B cell (primary cell): Measurements from ENCODE around the gene CAMTA2. TPM values are rescaled to one million over a fixed set of nuclear protein-coding genes. Genes with fewer than 3 reads are reported as not detected.

Source experiments
- ATAC-seq: fragments of 200-7000 bp; cut with Tn5 transposase; one replicate; pipeline ENCODE4 v1.10.0; 2021; ENCODE audit warnings: low read depth, mild to moderate bottlenecking, moderate number of reproducible peaks, moderate library complexity
- CTCF ChIA-PET: fragments of 350-600 bp; sonication (Branson Sonifier 250); formaldehyde crosslinking; loops from one replicate; lab custom pipeline; 2021; ENCODE audit warnings: antibody characterized with exemption, inconsistent platforms; lab: Charles Lee
- POLR2A ChIA-PET: fragments of 350-600 bp; sonication (Branson Sonifier 250); formaldehyde crosslinking; loops from one replicate; lab custom pipeline; 2021; ENCODE audit warnings: antibody characterized with exemption; lab: Charles Lee
- DNase-seq: peaks from one replicate; pipeline ENCODE4 v3.0.0; 2013
- H2AFZ ChIP-seq: 2 replicates; pipeline ENCODE4 v1.6.1; 2012; ENCODE audit warnings: mild to moderate bottlenecking, low read depth, low read length; ENCODE audit not compliant: insufficient read depth, poor library complexity, severe bottlenecking
- H3K27ac ChIP-seq, 2 donors: 1 replicate in 1 of 2; 2 replicates in 1 of 2; pipeline ENCODE4 v1.5.1; 2012 to 2013; ENCODE audit warnings: low read length in 2 of 2, mild to moderate bottlenecking in 2 of 2, moderate library complexity in 1 of 2
- H3K27me3 ChIP-seq, 4 experiments: fragments of 200-600 bp in 1 of 4; sonication (generic) in 1 of 4; replicated peaks in 1 of 4; 1 replicate in 2 of 4; 2 replicates in 2 of 4; pipeline versions ENCODE4 v1.6.1 to v1.7.0; 2013 to 2016; ENCODE audit warnings: low read length in 3 of 4, mild to moderate bottlenecking in 2 of 4, mixed read lengths in 1 of 4, moderate library complexity in 1 of 4; ENCODE audit not compliant: insufficient read depth in 4 of 4, control insufficient read depth in 3 of 4; ENCODE audit errors: control extremely low read depth in 1 of 4
- H3K36me3 ChIP-seq, 2 experiments: replicated peaks in 1 of 2; 1 replicate in 1 of 2; 2 replicates in 1 of 2; pipeline versions ENCODE4 v1.6.1 to v1.7.1; 2013; ENCODE audit warnings: low read length in 1 of 2; ENCODE audit not compliant: insufficient read depth in 2 of 2, control insufficient read depth in 1 of 2; ENCODE audit errors: control extremely low read depth in 1 of 2, extremely low read depth in 1 of 2
- H3K4me1 ChIP-seq, 2 donors: fragments of 200-600 bp in 1 of 2; sonication (generic) in 1 of 2; 1 replicate in 1 of 2; 2 replicates in 1 of 2; pipeline versions ENCODE4 v1.5.1 to v1.6.1; 2013 to 2017; ENCODE audit warnings: low read length in 2 of 2; ENCODE audit not compliant: control insufficient read depth in 2 of 2, insufficient read depth in 2 of 2
- H3K4me2 ChIP-seq: replicated peaks from 2 replicates; pipeline ENCODE3; 2012; ENCODE audit warnings: mild to moderate bottlenecking, low read depth, low read length; ENCODE audit not compliant: poor library complexity, severe bottlenecking
- H3K4me3 ChIP-seq, 5 experiments: fragments of 200-600 bp in 1 of 5; sonication (generic) in 1 of 5; 1 replicate in 3 of 5; 2 replicates in 2 of 5; pipeline versions ENCODE4 v1.5.1 to v1.7.0; 2011 to 2016; ENCODE audit warnings: low read length in 4 of 5, mild to moderate bottlenecking in 4 of 5, low read depth in 2 of 5, control low read depth in 1 of 5, moderate library complexity in 1 of 5; ENCODE audit not compliant: insufficient read depth in 1 of 5; ENCODE audit errors: control extremely low read depth in 1 of 5, extremely low read depth in 1 of 5
- H3K79me2 ChIP-seq: fragments of 200-600 bp; sonication (generic); one replicate; pipeline ENCODE4 v1.6.0; 2016; ENCODE audit warnings: low read length; ENCODE audit not compliant: control insufficient read depth, insufficient read depth
- H3K9ac ChIP-seq: fragments of 200-600 bp; sonication (generic); 2 replicates; pipeline ENCODE4 v1.6.1; 2017; ENCODE audit warnings: mild to moderate bottlenecking, low read length, moderate library complexity
- H3K9me3 ChIP-seq, 3 donors: one replicate each; pipeline versions ENCODE4 v1.6.1 to v1.7.1; 2013; ENCODE audit warnings: low read length in 2 of 3; ENCODE audit not compliant: control insufficient read depth in 2 of 3, insufficient read depth in 1 of 3; ENCODE audit errors: control extremely low read depth in 1 of 3
- H4K20me1 ChIP-seq: 2 replicates; pipeline ENCODE4 v1.6.0; 2012; ENCODE audit warnings: mild to moderate bottlenecking, low read length; ENCODE audit not compliant: insufficient read depth, control insufficient read depth, poor library complexity, severe bottlenecking
- H3K27ac Mint-ChIP-seq: one replicate; pipeline ENCODE4 v1.8.0; 2021; ENCODE audit warnings: mixed read lengths
- H3K27me3 Mint-ChIP-seq: one replicate; pipeline ENCODE4 v1.8.0; 2021; ENCODE audit warnings: mixed read lengths
- H3K4me1 Mint-ChIP-seq: one replicate; pipeline ENCODE4 v1.8.0; 2021; ENCODE audit warnings: mixed read lengths
- H3K4me3 Mint-ChIP-seq: one replicate; pipeline ENCODE4 v1.8.0; 2021; ENCODE audit warnings: mixed read lengths
- H3K9me3 Mint-ChIP-seq: one replicate; pipeline ENCODE4 v1.8.0; 2022; ENCODE audit warnings: mixed read lengths; ENCODE audit not compliant: insufficient read depth
- EZH2 ChIP-seq: IDR thresholded peaks from 2 replicates; pipeline ENCODE4 v1.6.1; 2012; ENCODE audit warnings: borderline replicate concordance, low read depth, mild to moderate bottlenecking, moderate library complexity, low read length; ENCODE audit not compliant: insufficient read depth, poor library complexity, severe bottlenecking
- WGBS: methylation state at CpG from one replicate; pipeline ENCODE4 v1.1.5; 2013; ENCODE audit warnings: missing lambda C conversion rate; ENCODE audit not compliant: insufficient coverage; 5-methylcytosine and 5-hydroxymethylcytosine counted together
- intact Hi-C: fragments of 100-400 bp; cut with micrococcal nuclease; formaldehyde crosslinking; loops from one replicate; pipeline ENCODE4 v1.10.0; 2022
- polyA plus RNA-seq: library from polyadenylated mRNA; depleted of rRNA; stranded (reverse); fragments of >200 nt; gene quantifications from 2 replicates; pipeline ENCODE4 v1.2.3, GENCODE V29; 2012
- total RNA-seq, 2 donors: library from RNA; stranded (reverse); fragments of 120-200 nt in 1 of 2; gene quantifications; 1 replicate in 1 of 2; 2 replicates in 1 of 2; pipeline versions ENCODE4 v1.2.3 to v1.2.4, GENCODE V29; 2013 to 2022
- TF ChIP-seq, protein P1 (sequence below): fragments of 200-600 bp; IDR thresholded peaks from one replicate; pipeline ENCODE4 v1.8.0; 2022; ENCODE audit warnings: antibody characterized with exemption, mild to moderate bottlenecking

CAMTA2 gene
- total and polyA plus RNA-seq, 2 donors (not counting 1 experiment from before 2014, with no cell fraction given), result 48.3 to 57.9 TPM

GRCh38 chr17:4971826-4972225 is 15.6 kb downstream of the CAMTA2 start:
- ChIA-PET POLR2A (no interaction called here), CTCF (interaction anchor here (0.9 to 1.4 kb wide), 4 partner anchors 13 to 90 kb away, joined by 3 to 4 read pairs (median 4); partner anchors contain the start of gene C17orf107)
- Mint-ChIP-seq H3K27ac (no peak overlapping the region), H3K4me1 (peaks cover 2% of the 10 kb centered on the region), H3K4me3 (no peak overlapping the region), H3K27me3 (no peaks in the 10 kb centered on the region), H3K9me3 (no peaks in the 10 kb centered on the region)
- no peak overlapping the region for H2AFZ ChIP-seq
- intact Hi-C loops, result no loop called here
- no peaks in the 10 kb centered on the region for H3K9me3 ChIP-seq
- DNase-seq (no peak), ATAC-seq (no peak)
- TF ChIP-seq, protein P1, sequence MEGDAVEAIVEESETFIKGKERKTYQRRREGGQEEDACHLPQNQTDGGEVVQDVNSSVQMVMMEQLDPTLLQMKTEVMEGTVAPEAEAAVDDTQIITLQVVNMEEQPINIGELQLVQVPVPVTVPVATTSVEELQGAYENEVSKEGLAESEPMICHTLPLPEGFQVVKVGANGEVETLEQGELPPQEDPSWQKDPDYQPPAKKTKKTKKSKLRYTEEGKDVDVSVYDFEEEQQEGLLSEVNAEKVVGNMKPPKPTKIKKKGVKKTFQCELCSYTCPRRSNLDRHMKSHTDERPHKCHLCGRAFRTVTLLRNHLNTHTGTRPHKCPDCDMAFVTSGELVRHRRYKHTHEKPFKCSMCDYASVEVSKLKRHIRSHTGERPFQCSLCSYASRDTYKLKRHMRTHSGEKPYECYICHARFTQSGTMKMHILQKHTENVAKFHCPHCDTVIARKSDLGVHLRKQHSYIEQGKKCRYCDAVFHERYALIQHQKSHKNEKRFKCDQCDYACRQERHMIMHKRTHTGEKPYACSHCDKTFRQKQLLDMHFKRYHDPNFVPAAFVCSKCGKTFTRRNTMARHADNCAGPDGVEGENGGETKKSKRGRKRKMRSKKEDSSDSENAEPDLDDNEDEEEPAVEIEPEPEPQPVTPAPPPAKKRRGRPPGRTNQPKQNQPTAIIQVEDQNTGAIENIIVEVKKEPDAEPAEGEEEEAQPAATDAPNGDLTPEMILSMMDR, result no peak
- no peak for TF ChIP-seq EZH2
- H3K27ac ChIP-seq, result no peak overlapping the region
- H3K4me2 ChIP-seq, result no peak overlapping the region
- no peak overlapping the region for H3K9ac ChIP-seq
- peaks cover 9 to 13% of the 10 kb centered on the region in 2 donors for H3K4me1 ChIP-seq
- no peak overlapping the region for H3K4me3 ChIP-seq
- H3K36me3 ChIP-seq, result peaks cover 0 to 43% of the 10 kb centered on the region in 2 experiments
- no peaks in the 10 kb centered on the region for H4K20me1 ChIP-seq
- H3K27me3 ChIP-seq, result no peaks in the 10 kb centered on the region
- WGBS, result 98% methylated on average over 5 of the region's 6 CpGs
- H3K79me2 ChIP-seq, result peaks cover 12% of the 10 kb centered on the region

GRCh38 chr17:4970273-4970672 is 17.2 kb downstream of the CAMTA2 start:
- Histone ChIP-seq H3K4me3 (no peak overlapping the region), H2AFZ (no peak overlapping the region), H3K9ac (no peak overlapping the region), H4K20me1 (no peaks in the 10 kb centered on the region), H3K9me3 (no peaks in the 10 kb centered on the region), H3K4me1 (peaks cover 17 to 22% of the 10 kb centered on the region in 2 donors), H3K79me2 (peaks cover 18% of the 10 kb centered on the region), H3K4me2 (no peak overlapping the region), H3K27me3 (no peaks in the 10 kb centered on the region), H3K36me3 (peaks cover 0 to 33% of the 10 kb centered on the region in 2 experiments), H3K27ac (no peak overlapping the region)
- H3K9me3 Mint-ChIP-seq, result no peaks in the 10 kb centered on the region
- intact Hi-C loops, result no loop called here
- WGBS, result 98% methylated on average over 7 of the region's 8 CpGs
- peak overlapping the region; percentile 73 for H3K27ac Mint-ChIP-seq
- DNase-seq, result no peak
- no peak overlapping the region for H3K4me3 Mint-ChIP-seq
- CTCF ChIA-PET, result interaction anchor here (1.0 to 4.3 kb wide), 2 partner anchors 16 to 62 kb away, joined by 3 to 32 read pairs; no protein-coding TSS in a partner anchor
- no peak for ATAC-seq
- no peaks in the 10 kb centered on the region for H3K27me3 Mint-ChIP-seq
- TF ChIP-seq EZH2, result no peak
- TF ChIP-seq, protein P1, result no peak
- POLR2A ChIA-PET, result interaction anchor here (0.6 to 1.3 kb wide), 3 partner anchors 9 to 30 kb away, joined by 3 to 8 read pairs (median 4); partner anchors contain the start of genes PFN1, RNF167 and SLC25A11
- peaks cover 13% of the 10 kb centered on the region for H3K4me1 Mint-ChIP-seq
